GM18526 (cell line): ENCODE results near the gene RAPGEF4.

Experiments
- POLR2A ChIP-seq: IDR thresholded peaks from 3 replicates; pipeline ENCODE4 v1.6.1; 2011; ENCODE audit not compliant: insufficient read length; ENCODE audit errors: extremely low read depth

RAPGEF4 gene

DNA sequence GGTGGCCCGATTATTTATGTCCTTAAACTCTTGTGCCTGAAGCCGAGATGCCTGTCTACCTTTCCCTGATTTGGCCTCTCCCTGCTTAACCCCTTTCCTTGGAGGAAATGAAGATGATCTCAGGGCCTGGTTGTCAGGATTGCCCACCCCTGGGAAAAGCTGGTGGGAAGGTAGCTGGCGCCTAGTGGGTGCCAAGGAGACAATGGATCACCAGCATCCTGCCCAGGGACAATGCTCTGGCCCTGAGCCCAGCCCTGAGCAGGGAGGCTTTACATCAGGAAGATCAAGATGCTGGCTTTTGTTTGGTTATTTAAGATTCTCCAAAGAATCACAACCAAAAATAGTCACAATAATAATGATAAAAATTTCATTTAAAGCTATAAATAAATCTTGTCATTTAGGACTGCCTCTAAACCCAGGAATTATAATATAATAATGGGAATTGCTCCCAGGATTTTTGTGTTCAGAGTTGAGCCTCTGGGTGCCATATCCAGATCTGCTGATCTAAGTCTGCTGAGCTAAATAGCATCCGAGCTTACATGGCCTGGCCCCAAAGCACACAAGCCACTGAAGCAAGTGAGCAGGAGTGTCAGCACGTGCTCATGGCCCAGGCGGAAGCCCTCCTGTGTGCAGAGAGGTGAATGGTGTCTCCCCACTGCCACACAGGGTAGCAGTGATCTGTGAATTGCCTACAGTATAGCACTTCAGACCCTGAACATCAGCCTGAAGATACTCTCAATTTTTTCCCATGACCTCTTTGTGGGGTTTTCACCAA lies 282.2 kb downstream of the RAPGEF4 start:
- TF ChIP-seq POLR2A, result no peak

- no peak for TF ChIP-seq POLR2A
Measured at GRCh38 chr2:173019755-173020154, 284.1 kb downstream of the RAPGEF4 start.

GRCh38 chr2:173021939-173022371 lies 286.3 kb downstream of the RAPGEF4 start:
- TF ChIP-seq POLR2A, result no peak

GRCh38 chr2:173023718-173024117 lies 288.1 kb downstream of the RAPGEF4 start:
- no peak for TF ChIP-seq POLR2A

GRCh38 chr2:173026479-173026878 lies 290.8 kb downstream of the RAPGEF4 start:
- TF ChIP-seq POLR2A, result no peak

DNA sequence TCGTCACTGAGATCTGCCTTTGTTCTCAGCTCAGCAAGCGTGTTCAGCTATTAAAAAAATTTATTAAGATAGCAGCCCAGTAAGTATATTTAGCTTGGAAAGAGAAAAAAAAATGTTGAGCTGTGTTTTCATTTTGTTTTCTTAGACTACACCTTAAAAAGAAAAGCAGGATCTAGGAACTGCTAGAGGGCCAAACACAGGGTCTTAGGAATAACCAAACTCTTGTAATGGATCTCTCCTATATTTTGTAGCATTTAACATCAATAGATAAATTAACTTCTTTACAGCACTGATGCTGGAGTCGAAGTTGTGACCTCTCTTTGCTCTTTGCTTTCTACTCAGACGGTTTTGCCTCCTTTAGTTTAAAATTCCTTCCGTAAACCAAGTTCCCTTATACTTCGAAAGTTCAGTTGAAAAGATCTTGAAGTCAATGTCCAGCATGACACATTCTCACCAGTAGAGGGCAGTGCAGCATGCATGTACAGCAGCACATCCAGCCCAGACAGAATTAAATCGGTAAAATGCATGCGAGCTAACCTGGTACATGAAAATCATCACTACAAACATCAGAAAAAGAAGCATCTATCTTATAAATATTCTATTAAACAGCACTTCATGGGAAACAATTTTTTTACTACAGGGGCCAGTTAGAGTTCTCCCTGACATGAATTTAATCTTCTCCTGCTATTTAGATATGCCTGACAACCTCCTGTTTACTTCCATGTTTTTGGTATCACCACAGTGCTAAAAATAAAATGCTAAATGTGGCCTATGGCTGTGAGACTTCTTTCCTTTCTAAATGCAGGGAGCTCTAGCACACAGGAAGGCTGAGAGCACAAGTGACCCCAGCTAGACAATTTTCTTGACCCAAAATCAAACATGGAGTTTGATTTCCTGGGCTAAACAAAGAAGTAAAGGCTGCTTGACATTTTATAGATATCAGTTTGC lies 291.8 kb downstream of the RAPGEF4 start:
- TF ChIP-seq POLR2A, result no peak

DNA sequence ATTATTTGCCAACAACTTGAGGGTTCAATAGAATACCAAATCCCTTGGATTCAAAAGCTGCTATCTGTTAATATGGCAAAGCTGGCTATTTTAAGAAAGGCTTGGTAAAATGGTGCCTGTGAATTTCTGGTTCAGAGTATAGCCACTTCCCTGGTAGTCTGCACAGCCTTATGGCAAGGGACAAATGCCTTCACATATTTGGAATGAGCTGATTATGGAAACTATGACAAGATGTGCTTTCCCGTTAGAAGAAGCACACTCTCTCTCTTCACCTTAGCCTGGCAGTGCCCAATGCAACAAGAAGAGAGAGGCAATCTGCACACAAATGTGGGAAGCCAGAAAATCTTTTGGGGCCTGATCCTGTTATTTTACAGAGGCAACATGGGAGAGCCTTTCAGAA lies 292.5 kb downstream of the RAPGEF4 start:
- TF ChIP-seq POLR2A, result no peak

DNA sequence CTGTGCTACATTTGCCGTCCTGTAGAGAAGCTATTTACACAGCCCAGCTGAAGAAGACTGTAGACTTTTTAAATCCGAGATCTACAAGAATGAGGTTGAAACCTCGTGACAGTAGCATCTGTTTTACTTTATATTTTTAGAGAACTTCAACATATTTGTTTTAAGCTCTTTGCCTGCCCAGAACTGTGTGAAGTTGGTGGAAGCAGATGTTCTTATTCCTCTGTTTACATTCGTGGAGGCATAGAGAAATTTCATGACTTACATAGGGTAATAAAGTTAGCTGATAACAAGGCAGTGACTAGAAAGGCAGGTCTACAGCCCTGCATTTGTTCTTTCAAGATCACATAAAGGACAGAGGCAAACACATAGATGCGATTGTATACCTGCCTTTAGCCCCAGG lies 293.0 kb downstream of the RAPGEF4 start:
- no peak for TF ChIP-seq POLR2A

DNA sequence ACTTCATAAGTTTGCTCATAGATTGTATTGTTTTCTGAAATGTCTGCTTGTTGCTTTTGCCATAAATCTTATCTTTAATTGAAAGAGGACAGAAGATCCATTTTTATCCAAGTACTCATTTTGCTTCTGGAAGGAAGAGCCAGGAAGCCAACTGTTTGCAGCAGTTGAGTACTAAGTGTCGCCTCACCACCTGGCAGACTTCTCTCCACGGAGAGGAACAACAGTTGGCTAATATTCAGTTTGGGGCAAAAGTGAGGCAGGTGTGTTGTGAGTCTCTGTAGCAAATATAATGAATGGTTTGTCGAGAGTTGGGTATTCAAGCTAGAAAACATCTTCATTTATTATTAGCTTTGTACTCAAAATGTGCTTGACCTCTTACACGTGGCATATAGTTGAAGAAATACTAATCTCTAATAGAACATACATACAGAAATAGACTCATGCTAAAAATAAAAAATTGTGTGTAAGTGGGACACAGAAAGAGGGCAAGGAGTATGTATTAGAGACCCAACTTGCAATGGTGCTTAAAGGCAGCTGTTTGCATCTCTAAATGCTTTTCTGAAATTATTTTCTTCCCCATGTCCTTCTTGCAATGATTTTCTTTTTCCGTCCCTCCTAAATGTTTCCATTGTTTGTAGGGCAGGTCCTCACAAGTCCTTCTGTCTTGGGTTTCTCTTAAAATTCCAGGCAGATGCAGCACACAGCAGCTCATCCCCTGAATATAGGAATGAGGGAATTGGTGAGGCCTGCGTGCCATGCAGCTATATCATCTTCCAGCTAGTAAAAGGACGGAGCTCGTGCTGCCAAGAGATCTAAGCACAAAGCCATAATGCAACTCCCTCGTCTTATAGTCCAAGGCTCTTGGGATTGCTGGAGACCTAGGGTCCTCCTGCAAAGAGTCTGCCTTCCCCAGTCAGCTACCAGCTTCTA lies 295.2 kb downstream of the RAPGEF4 start:
- no peak for TF ChIP-seq POLR2A

DNA sequence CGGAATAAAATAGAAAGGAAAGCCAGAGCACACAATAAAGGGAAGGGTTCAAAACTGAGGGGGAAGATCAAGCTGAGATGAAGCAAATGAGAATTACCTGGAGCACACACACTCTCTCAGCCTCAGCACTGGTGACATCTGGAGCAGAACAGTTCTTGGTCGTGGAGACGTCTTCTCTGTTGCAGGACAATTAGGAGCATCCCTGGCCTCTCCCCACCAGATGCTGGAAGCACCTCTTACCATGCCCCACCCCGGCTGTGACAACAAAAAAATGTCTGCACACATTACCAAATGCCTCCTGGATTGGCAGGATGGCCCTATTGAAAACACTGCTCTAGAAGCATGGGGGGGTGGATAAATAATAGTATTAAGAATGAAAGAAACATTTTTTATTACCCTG lies 296.4 kb downstream of the RAPGEF4 start:
- no peak for TF ChIP-seq POLR2A

GRCh38 chr2:173033084-173033483 lies 297.4 kb downstream of the RAPGEF4 start:
- no peak for TF ChIP-seq POLR2A

GRCh38 chr2:173034143-173034542 lies 298.5 kb downstream of the RAPGEF4 start:
- TF ChIP-seq POLR2A, result no peak

DNA sequence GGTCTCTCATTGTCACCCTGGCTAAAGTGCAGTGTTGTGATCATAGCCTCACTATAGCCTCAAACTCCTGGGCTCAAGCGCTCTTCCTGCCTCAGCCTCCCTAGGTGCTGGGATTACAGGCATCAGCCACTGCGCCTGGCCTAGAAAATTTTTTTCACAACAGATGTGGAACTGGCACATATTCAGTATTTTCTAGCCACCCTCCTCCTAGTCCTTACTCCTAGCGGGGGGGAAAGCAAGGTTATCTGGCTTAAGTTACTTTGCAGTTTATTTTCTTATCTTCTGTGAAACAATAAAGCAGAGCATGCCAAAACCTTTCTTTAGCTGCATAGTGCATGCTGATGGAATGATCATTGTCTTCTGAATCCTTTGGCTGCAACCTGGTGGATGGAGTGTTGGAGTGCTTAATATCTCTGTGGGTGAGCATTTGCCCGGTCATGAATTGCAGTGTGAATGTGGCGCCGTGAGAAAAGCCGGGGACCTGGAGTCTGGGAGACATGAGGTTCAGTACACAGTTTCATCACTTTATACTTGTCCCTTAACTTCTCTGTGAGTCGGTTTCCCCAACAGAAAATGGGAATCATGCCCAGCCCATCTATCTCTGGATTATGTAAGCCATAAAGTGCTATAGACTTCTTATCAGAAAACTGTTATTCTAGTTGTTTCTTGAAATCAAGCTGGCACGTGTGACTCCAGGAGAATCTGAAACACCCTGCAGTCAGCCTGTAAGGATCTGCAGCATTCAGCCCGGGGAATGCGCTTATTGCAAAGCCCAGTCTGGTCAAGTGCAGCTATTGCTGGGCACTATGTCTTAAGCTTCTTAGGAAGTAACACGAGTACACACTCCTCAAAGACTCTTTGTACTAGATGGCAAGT lies 301.8 kb downstream of the RAPGEF4 start:
- no peak for TF ChIP-seq POLR2A

- no peak for TF ChIP-seq POLR2A
Measured at GRCh38 chr2:173040729-173041128, 305.1 kb downstream of the RAPGEF4 start.
